HepG2 (cell line): ENCODE data around the gene WBP2NL. TPM values are rescaled to one million over a fixed set of nuclear protein-coding genes. Genes with fewer than 3 reads are reported as not detected.

ENCODE experiments used
- ARNTL ChIP-seq: sonication (generic); formaldehyde crosslinking; IDR thresholded peaks from 2 replicates; pipeline ENCODE4 v1.4.0; 2020; ENCODE audit warnings: mild to moderate bottlenecking, missing genetic modification reagents
- KDM6A ChIP-seq: IDR thresholded peaks from 2 replicates; pipeline ENCODE4 v1.6.1; 2016; ENCODE audit warnings: low read depth
- KIAA2018 ChIP-seq: sonication (generic); formaldehyde crosslinking; IDR thresholded peaks from 2 replicates; pipeline ENCODE4 v1.5.0; 2020; ENCODE audit warnings: mild to moderate bottlenecking, missing genetic modification reagents, borderline replicate concordance
- MAFF ChIP-seq: IDR thresholded peaks from 2 replicates; pipeline ENCODE4 v1.6.1; 2011; ENCODE audit warnings: low read depth, low read length, improper control_type of control experiment
- NR2C2 ChIP-seq: sonication (generic); formaldehyde crosslinking; IDR thresholded peaks from 2 replicates; pipeline ENCODE4 v1.4.0; 2020; ENCODE audit warnings: missing genetic modification reagents, mild to moderate bottlenecking, moderate library complexity, borderline replicate concordance
- PAXIP1 ChIP-seq: sonication (generic); formaldehyde crosslinking; conservative IDR thresholded peaks from 2 replicates; pipeline ENCODE4 v1.4.0; 2020; ENCODE audit warnings: mild to moderate bottlenecking, missing genetic modification reagents, moderate library complexity
- RCOR2 ChIP-seq: IDR thresholded peaks from 2 replicates; pipeline ENCODE4 v1.6.1; 2016; ENCODE audit warnings: missing biosample characterization, missing genetic modification reagents
- SALL1 ChIP-seq: sonication (generic); formaldehyde crosslinking; IDR thresholded peaks from 2 replicates; pipeline ENCODE4 v1.8.0; 2022; ENCODE audit warnings: mild to moderate bottlenecking, missing genetic modification reagents
- SNRNP70 ChIP-seq: fragments of 200-400 bp; formaldehyde crosslinking; IDR thresholded peaks from 2 replicates; pipeline ENCODE4 v1.6.1; 2017; ENCODE audit warnings: mild to moderate bottlenecking, low read depth, low read length, moderate library complexity
- THAP9 ChIP-seq: sonication (generic); formaldehyde crosslinking; IDR thresholded peaks from 2 replicates; pipeline ENCODE4; 2020; ENCODE audit warnings: missing genetic modification reagents, mild to moderate bottlenecking, borderline replicate concordance
- THRA ChIP-seq: sonication (generic); formaldehyde crosslinking; IDR thresholded peaks from 2 replicates; pipeline ENCODE4 v1.4.0; 2020; ENCODE audit warnings: missing genetic modification reagents, borderline replicate concordance
- ZMYM2 ChIP-seq: sonication (generic); formaldehyde crosslinking; IDR thresholded peaks from 2 replicates; pipeline ENCODE4 v1.8.0; 2022; ENCODE audit warnings: mild to moderate bottlenecking, missing genetic modification reagents
- ZNF282 ChIP-seq: fragments of 450-650 bp; IDR thresholded peaks from 2 replicates; pipeline ENCODE4 v1.6.1; 2018; ENCODE audit not compliant: partially characterized antibody
- ZNF629 ChIP-seq: sonication (generic); formaldehyde crosslinking; conservative IDR thresholded peaks from 2 replicates; pipeline ENCODE4 v1.5.0; 2020; ENCODE audit warnings: missing genetic modification reagents
- polyA plus RNA-seq, 8 experiments: library from polyadenylated mRNA; depleted of rRNA in 3 of 8; stranded (reverse) in 7 of 8; unstranded in 1 of 8; fragments of >200 nt; fragmentation: Illumina TruSeq in 4 of 8; extraction: Trizol in 4 of 8; gene quantifications; 2 replicates each; pipeline versions ENCODE4 v1.2.1 to v1.2.3, GENCODE V29; 2011 to 2016; ENCODE audit warnings: low read depth in 4 of 8, missing spikeins in 1 of 8, mixed read lengths in 1 of 8; ENCODE audit not compliant: insufficient read depth in 1 of 8
- total RNA-seq, 5 experiments: library from RNA; depleted of rRNA; stranded (reverse); fragments of >200 nt; fragmentation: Illumina TruSeq; extraction: Trizol; gene quantifications; 2 replicates each; pipeline ENCODE4 v1.2.3, GENCODE V29; 2016; ENCODE audit warnings: low read depth in 1 of 5

The WBP2NL gene
- total and polyA plus RNA-seq, 2 of the 13 experiments (the other 11 are each of a cell fraction or from before 2014, with no cell fraction given): not detected

DNA sequence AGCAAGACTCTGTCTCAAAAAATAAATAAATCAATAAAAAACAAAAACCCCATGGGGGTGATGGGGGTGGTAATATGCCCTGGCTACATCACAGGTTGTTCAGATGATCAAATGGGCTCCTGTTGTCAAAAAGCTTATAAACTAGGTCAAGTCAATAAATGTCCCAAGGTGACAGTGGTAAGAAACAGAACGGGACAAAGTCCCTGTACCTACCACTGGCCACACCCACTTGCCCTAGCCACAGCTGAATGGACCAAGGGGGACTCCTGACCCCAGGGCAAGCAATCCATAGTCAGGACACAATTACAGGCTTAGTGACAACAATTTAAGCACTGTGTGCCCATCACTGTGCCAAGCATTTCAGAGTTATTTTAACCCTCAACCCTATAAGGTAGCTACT is 66.0 kb downstream of the WBP2NL start (continued):
- TF ChIP-seq KIAA2018 (CRISPR knock-in tag) (no peak), ZNF629 (CRISPR knock-in tag) (peak; percentile 18; the same call in 1 of the 2 replicates), KDM6A (no peak), SALL1 (CRISPR knock-in tag) (peak; percentile 40), THAP9 (no peak), ARNTL (CRISPR knock-in tag) (no peak), RCOR2 (CRISPR knock-in tag) (0 out of 2 replicates have a peak, but pooled peaks have one; percentile 16), SNRNP70 (no peak), NR2C2 (CRISPR knock-in tag) (no peak), THRA (CRISPR knock-in tag) (no peak), MAFF (no peak), ZNF282 (no peak), PAXIP1 (CRISPR knock-in tag) (peak; percentile 61; the same call in 1 of the 2 replicates), ZMYM2 (CRISPR knock-in tag) (peak; percentile 63; the same call in 1 of the 2 replicates)
